ENCODE results near the gene CS.

GRCh38 chr12:56241424-56242303, 58.5 kb downstream of the CS start:
- no peak for TF ChIP-seq GABPA (IDR thresholded peaks at IDR 0.05; ENCODE audit: low read depth)
- TF ChIP-seq CTCF (IDR thresholded peaks at IDR 0.05): no peak
- TF ChIP-seq POLR2AphosphoS5 (IDR thresholded peaks at IDR 0.05; ENCODE audit: low read depth, low read length): no peak
- TF ChIP-seq MAX (IDR thresholded peaks at IDR 0.05; ENCODE audit: low read depth): no peak
- no peak for TF ChIP-seq USF1 (IDR thresholded peaks at IDR 0.05; ENCODE audit: borderline replicate concordance, low read depth)
- TF ChIP-seq RCOR1 (IDR thresholded peaks at IDR 0.05; ENCODE audit: low read length): no peak
- no peak for TF ChIP-seq NRF1 (IDR thresholded peaks at IDR 0.05; ENCODE audit: low read depth, low read length)
- no peak for TF ChIP-seq ZBTB33 (IDR thresholded peaks at IDR 0.05; ENCODE audit: borderline replicate concordance, low read depth)
- TF ChIP-seq PBX3 (IDR thresholded peaks at IDR 0.05): no peak

All from SK-N-SH (cell line).